Esophagus muscularis mucosa (tissue), 3 donors: ENCODE results near the gene OPN1SW.

Experiments used
- POLR2A ChIP-seq: fragments of 450-650 bp; IDR thresholded peaks from one replicate; pipeline ENCODE4 v1.6.1; 2017; ENCODE audit warnings: antibody characterized with exemption, moderate library complexity, mild to moderate bottlenecking, low read depth
- TF ChIP-seq, protein P1 (sequence below), 3 experiments: fragments of 200-600 bp in 2 of 3; fragments of 450-650 bp in 1 of 3; sonication (generic) in 2 of 3; IDR thresholded peaks; one replicate each; pipeline ENCODE4 v1.5.1; 2017 to 2019; ENCODE audit warnings: antibody characterized with exemption in 3 of 3, mild to moderate bottlenecking in 2 of 3, moderate library complexity in 1 of 3

DNA sequence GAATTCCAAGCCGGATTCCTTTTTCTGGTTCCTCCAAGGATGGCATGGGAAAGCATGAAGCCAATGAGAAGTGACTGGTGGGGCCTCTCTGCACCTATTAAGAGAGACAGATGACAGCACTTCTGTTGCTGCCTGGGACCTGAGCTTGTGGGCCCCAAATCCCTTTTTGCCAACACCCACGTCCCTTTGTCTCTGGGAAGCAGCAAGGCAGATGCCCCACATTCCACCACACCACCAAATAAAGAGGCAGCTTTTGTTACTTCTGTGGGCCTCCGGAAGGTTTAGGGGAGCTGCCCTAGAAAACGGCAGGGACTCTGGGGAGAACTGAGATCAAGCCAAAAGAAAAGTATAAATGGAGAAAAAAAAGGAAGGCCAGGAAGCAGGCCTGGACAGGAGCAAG lies 19.5 kb upstream of the OPN1SW start:
- TF ChIP-seq, protein P1, sequence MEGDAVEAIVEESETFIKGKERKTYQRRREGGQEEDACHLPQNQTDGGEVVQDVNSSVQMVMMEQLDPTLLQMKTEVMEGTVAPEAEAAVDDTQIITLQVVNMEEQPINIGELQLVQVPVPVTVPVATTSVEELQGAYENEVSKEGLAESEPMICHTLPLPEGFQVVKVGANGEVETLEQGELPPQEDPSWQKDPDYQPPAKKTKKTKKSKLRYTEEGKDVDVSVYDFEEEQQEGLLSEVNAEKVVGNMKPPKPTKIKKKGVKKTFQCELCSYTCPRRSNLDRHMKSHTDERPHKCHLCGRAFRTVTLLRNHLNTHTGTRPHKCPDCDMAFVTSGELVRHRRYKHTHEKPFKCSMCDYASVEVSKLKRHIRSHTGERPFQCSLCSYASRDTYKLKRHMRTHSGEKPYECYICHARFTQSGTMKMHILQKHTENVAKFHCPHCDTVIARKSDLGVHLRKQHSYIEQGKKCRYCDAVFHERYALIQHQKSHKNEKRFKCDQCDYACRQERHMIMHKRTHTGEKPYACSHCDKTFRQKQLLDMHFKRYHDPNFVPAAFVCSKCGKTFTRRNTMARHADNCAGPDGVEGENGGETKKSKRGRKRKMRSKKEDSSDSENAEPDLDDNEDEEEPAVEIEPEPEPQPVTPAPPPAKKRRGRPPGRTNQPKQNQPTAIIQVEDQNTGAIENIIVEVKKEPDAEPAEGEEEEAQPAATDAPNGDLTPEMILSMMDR (IDR thresholded peaks at IDR 0.05) = no peak
- no peak for TF ChIP-seq POLR2A
